LoVo (cell line): Measurements from ENCODE around the gene SVIL.
"Not testable (repeated sequence)": the region's sequence is repeated elsewhere in the genome, so short reads cannot be mapped to it uniquely, and the experiment has no call there.

Experiments
- DNase-seq: peaks from one replicate; pipeline ENCODE4 v3.0.0-alpha.2; 2016; ENCODE audit warnings: low spot score

SVIL gene

DNA sequence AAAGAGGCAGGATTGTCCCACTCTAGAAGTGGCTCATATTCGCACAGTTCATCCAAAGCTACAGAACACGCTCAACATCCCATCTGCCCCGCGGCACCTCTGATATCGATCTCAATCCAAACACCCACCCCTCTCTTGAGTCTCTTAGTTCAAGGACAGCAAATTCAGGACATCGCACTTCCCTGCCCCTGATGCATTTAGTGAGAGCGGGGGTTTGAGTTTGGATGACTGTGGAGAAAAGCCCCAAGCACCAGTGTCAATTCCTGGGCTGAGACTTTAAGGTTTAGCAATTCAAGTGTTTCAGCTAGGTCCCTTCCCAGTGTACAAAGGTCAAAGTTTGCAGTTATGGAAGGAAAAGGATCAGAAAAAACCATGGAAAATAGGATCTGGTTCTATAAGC is 179.7 kb downstream of the SVIL start:
- no peak for DNase-seq

DNA sequence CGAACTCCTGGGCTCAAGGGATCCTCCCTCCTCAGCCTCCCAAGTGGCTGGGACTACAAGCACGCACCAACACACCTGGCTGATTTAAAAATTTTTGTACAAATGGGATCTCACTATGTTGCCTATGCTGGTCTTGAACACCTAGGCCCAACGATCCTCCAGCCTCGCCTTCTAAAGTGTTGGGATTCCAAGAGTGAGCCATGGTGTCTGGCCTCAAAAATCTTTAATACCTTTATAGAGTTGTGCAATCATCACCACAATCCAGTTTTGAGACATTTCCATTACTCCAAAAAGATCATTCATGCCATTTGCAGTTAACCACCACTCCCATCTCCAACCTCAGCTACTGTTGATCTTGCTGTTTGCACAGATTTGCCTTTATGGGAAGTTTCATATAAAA is 180.5 kb downstream of the SVIL start:
- DNase-seq, result no peak

DNA sequence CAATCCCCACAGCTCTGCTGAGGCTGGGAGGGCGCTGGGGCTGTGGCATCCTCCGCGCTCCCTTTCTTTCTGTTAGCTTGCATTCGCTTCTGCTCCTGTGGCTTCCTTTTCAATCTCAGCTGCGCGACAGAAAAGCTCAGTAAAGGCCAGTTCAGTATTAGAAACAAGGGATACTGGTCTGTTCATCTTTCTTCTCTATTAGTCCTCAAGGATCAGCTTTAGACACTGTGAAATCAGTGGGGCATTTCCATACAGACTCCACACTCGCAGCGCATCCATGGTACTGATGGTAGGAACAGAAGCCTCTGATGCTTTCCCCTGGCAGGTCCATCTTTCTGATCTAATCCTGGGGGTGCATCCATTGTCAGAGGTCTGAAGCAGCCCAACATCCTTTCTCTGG is 182.2 kb downstream of the SVIL start:
- DNase-seq, result no peak

DNA sequence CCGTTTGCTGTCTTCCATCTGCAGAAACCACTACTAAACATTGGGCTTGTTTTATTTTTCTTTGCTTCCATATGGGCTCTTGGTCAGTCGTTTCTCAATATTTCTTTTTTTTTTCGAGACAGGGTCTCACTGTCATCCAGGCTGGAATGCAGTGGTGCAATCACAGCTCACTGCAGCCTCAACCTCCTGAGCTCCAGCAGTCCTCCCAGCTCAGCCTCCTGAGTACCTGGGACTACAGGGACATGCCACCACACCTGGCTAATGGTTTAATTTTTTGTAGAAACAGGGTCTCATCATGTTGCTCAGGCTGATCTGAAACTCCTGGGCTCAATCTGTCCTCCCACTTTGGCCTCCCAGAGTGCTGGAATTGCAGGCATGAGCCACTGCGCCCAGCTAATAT is 182.8 kb downstream of the SVIL start:
- no peak for DNase-seq

DNA sequence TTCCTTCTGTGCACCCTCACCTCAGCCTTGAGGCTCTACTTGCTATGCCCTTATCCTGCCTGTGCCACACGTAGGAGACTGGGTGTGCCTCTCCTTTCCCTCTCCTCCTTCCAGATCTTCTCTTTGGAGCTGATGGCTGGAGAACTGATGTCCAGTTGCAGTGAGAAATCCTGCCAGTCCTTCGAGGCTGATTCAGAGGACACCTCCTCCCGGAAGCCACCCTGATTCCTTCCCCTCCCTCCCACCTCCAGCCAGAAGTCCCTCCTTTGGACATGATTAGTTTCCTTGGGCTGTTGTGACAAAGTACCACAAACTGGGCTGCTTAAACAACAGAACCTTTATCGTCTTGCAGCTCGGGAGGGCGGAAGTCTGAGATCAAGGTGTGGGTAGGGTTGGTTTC is 184.4 kb downstream of the SVIL start:
- no peak for DNase-seq

DNA sequence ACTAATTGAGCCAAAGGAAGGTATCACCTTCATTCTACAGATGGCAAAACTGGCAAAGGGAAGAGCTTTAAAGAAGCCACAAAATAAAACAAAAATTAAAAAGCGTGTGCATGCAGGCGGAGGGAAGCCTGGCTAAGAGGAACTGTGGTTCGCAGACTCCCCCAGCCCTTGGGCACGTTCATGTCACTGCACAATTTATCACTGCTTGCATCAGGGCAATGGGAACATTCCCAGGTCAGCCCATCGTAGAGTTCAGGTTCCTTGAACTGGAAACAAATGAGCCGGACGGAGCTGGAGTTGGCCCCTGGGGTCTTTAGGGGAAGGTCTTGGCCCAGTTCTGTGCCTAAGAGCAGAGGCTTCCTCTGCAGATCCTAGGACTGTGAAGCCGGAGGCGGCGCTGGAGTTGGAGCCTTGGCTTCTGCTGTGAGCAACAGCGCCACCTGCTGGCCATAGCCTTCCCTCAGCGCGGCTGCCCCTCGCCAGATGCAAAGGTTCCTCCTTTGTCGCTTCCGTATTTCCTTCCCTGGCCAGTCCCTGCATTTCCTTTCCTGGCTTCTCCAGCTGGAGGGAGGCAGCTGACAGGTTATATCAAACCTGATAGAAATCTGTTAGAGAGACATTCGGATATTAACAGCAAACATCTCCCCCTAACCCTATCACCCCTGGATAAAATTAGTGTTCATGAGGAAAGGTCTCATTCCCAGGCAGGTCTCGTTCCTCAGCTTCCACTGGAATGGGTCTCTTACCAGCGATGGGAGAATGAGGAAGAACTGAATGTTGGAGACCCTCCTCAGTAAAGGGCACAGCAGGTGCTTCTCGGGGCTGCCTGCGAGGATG is 185.8 kb downstream of the SVIL start:
- DNase-seq, result peak; percentile 68

DNA sequence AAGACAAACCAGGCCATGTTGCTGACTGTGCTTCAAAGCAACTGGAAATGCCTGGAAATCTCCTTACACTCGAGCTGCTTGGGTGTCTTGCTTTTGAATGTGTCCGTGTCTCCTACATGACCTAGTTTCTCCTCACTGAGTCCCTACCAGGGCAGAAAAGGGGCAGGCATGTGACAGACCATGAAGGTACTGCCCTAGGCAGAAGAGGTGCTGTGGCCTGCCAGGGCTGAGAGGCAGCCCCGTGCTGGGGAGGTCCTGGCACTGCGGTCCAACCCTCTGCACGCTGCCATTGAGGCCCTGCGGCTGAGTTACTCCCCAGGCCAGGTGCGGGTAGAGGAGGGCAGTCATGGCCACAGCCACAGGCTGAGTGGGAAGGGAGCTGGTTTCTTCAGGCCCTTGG is 186.6 kb downstream of the SVIL start:
- DNase-seq, result no peak

DNA sequence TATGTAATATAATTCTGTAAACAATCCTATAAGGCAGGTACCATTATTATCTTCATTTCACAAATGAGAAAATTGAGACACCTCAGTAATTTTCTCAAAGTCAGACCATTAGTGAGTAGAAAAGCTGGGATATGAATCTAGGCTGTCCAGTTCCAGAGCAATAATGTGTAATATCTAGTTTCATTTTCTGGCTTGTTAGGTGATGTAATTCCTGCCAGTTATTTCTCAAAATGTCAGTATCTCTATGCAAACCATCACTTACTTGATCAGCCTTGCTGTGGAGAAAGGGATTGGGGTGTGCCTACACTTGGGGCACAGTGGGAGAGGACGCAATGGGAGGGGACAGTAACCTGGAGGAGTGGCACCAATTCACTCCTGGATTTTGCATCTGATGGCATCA is 188.4 kb downstream of the SVIL start:
- DNase-seq, result no peak

DNA sequence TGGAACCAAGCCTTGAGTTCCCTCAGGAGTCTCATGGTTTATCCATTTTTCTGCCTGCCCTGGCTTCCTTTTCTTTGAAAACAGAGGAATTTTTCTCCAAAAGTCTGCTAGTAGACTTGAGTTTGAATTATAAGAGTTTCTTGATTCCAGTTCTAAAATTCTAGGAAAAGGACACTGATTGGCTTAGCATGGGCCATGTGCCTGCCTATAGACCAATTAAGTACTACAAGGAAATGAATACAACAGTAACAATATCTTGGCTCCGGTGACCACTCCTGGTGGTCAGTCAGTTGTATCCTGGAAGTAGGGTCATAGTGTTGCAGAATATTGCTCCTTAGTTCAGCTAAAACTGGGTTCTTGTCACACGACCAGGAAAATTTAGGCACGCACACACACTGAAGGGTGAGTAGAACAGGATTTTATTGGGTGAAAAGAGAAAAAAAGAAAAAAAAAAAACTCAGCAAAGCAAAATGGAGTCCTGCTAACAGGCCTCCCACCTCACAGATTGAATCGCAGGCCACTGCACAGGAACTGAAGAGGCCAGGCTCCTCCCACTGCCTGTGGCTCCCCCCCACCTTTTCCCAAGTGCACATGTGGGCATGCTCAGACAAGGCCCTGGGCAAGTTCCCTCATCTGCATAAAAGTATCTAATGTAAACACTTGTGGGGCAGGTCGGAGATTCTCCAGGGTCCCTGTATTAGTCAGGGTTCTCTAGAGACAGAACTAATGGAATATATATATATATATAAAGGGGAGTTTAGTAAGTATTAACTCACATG is 190.8 kb downstream of the SVIL start:
- DNase-seq, result no peak

DNA sequence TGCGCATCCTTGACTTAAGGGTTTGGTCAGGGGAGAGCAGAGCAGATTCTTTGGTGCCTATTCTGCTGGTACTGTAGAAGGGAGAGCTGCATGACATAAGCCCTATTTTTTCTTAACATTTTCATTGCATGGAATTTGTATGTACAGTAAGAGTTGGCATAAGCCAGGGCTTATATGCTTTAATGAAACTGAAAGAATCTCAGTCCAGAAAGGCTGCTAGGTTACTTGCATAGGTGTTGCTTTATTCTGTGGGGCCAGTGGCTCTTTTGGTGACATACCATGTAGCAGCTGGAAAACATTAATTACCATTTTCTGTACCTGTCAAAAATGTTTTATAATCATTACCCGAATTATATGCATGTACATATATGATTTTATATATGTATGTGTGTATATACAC is 193.8 kb downstream of the SVIL start:
- no peak for DNase-seq

DNA sequence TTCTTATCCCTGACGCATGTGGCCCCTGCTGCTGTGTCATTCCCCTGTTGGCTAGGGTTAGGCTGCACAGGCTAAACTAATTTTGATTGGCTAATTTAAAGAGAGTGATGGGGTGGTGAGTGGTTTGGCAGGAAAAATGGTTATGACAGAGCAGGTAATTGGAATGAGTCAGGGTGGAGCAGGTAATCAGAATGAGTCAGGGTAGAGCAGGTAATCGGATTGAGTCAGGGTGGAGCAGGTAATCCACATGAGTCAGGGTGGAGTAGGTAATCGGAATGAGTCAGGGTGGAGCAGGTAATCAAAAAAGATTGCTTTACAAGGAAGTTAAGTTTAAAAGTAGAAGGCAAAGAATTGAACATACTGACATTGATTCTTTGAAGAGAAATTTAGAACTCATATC is 195.8 kb downstream of the SVIL start:
- not testable (repeated sequence) for DNase-seq

DNA sequence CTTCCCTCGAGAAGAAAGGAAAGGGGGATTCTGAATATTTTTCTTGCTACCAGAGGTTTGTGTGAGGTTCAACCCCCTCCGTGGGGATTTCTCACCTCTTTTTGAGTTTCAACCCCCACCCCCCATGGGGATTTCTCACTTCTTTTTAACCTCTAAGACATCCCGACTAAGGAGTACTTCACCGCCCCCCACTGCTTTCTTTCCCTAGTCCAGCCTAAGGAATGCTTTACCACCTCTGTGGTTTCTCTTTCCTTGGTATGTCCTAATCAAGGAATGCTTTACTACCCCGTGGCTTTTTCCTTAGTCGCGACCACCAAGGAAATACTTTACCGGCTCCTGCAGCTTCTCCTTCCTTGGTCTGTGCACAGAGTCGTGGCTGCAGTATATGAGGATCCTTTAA is 196.5 kb downstream of the SVIL start:
- DNase-seq, result no peak

DNA sequence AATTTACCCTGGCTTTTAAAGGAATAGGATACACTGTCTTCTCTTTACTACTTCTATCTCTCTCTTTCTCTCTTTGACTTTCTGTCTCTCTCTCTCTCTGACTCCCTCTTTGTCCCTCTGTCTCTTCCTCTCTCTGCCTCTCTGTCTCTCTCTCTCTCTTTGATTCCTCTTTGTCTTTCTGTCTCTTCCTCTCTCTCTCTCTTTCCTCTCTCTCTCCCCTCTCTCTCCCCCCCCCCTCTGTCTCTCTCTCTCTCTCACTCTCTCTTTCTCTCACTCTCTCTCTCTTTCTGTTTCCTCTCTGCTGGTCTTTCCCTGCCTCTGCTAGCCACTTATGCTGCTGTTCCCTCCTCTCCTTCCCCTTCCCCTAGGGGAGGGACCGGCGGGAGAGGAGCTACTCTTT is 196.9 kb downstream of the SVIL start:
- DNase-seq, result no peak

DNA sequence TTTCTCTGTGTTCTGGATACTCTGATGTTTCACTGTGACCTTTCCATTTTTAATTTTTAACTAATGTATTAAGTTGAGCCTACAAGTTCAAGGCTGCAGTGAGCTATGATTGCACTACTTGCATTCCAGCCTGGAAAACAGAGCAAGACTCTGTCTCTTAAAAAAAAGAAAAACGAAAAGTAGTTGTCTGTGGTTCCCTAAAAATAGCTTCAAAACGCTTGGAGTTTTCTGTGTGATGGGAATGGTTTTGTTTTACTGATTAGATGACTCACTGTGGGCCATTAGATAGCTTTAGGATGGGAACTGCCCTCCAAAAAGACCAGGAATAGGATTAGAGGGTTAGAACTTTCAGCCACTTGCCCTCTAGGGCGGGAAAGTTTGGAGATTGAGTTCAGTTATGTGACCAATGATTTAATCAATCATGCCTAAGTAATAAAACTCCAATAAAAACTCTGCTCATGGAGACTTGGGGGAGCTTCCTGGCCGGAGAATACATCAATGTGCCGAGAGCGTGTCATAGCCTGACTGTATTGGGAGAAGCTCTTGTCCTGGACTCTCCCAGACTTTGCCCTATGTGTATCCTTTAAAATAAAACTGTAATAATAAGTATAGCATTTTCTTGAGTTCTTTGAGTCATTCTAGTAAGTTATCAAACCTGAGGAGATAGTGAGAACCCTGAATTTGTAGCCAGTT is 198.8 kb downstream of the SVIL start:
- DNase-seq, result no peak

DNA sequence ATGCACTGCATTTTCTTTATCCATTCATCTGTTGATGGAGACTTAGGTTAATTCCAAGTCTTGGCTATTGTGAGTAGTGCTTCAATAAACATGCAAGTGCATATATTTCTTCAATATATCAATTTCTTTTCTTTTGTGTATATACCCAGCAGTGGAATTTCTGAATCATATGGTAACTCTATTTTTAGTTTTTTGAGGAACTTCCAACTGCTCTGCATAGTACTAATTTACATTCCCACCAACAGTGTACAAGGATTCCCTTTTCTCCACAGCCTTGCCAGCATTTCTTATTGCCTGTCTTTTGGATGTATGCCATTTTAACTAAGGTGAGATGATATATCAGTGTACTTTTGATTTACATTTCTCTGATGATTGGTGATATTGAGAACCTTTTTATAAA is 200.7 kb downstream of the SVIL start:
- DNase-seq, result no peak

DNA sequence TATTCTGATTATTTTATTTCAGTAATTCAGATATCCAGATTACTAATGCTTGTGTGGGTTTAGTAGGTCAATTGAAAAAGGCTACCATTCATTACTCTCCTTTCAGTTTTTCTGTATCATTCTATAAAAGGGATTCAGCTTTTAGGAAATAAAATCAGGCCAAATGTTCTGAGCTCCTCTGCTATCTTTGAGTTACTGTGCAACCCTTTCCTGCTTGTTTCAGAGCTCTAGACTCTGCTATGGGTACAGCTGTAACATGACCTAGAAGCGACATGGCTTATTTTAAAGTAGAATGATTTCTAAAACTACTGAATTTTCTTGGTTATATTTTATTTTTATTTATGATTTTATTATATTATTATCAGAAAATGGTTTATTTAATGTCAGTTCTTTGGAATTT is 203.1 kb downstream of the SVIL start:
- no peak for DNase-seq

DNA sequence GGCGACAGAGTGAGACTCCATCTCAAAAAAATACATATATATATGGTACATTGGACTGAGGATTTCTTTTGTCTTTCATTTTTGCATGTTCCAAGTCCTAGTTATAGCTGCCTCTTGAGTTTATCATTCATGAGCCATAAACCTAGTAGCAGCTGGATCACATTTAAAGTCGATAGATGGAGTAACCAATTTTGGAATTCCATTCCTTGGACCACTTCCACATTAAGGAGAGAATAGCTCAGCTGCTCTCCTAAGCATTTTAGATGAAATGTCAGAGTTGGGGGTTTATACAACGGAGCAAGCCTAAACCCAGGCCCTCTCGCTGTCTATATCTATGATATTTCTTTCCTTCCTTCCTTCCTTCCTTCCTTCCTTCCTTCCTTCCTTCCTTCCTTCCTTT is 204.7 kb downstream of the SVIL start:
- DNase-seq, result no peak

DNA sequence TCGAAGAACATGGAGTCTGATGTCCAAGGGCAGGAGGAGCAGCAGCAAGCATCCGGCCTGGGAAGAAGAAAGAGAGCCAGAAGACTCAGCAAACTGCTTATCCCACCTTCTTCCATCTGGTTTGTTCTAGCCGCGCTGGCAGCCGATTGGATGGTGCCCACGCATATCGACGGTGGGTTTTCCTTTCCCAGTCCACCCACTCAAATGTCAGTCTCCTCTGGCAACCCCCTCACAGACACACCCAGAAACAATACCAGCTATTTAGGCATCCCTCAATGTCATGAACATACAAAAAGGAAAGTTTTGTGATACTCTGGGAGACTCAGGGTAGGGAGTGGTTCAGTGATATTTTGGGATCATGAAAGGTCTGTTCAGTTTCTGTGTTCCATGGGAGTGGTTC is 206.3 kb downstream of the SVIL start:
- DNase-seq, result no peak

DNA sequence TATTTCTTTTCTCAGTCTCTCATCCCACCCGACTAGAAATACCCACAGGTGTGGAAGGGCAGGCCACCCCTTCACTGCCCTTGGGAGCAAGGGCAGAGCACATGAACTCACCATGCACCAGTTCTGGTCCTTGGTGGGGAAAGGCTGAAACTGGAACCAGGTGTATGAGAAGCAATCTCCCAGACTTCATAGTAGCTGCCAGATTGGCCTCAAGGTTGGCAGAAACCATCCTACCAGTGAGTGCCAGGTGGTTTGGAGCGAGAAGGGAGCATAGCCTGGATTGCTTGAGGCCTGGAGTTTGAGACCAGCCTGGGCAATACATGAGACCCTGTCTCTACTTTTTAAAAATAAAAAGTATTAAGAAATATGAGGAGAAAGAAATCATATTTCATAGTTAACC is 207.1 kb downstream of the SVIL start:
- DNase-seq, result no peak

DNA sequence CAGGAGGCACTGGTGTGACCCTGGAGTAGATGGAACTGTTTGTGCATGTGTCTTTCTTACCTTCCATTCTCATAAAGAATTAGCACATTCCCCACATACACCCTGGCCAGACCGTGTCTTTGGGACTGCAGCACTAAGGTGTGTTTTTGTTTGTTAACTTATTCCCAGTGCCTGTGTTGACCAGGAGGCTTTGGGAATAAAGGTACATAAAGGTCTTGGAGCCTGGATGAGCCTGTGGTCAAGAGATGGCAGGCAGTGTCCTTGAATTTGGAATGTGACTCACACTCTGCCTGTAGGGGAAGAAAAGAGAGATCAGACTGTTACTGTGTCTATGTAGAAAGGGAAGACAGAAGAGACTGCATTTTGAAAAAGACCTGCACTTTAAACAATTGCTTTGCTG is 208.4 kb downstream of the SVIL start:
- DNase-seq, result no peak

DNA sequence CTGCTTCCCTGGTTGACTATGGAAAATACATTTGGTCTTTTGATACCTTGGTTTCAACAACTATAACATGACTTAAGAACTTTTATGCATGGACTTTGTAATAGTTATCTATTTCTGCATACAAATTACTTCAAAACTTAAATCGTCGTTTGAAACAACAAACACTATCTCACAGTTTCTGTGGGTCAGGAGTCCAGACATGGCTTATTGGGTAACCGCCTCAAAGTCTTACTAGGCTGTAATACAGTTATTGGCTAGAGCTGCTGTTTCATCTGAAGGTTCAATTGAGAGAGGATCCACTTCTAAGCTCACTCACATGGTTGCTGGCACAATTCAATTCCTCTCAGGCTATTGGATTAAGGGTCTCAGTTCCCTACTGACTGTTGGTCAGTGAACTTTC is 210.8 kb downstream of the SVIL start:
- no peak for DNase-seq

DNA sequence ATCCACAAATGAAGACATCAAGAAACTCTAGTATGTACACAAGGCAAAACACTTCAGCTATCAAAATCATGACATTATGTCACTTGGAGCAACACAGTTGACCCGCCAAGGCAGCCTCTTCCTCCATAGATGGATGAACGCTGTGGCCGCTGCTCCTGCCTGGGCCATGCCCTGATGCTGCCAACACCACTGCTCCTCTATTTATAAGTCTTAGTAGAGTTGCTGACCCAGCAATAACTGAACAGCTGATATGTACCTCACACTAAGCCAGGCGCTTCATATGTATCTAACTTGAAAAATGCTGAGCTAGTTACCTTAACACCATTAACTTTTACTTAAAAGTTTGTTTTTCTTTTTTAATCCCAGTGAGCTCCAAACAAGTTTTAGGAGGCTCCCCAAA is 214.0 kb downstream of the SVIL start:
- no peak for DNase-seq

DNA sequence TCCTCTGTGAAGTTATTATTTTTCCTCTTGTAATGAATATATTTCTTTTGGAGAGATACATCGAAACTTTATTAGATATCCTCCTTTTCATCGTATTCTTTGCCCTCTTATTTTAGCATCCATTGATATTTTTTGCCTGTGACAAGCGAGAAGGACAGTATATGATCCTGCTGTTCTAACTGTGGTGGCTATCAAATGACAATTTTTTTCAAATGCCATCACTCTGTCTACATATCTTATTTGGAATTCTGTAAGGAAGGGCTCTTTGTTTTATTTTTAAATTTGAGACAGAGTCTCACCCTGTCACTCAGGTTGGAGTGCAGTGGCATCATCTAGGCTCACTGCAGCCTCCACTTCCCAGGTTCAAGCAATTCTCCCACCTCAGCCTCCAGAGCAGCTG is 217.4 kb downstream of the SVIL start:
- no peak for DNase-seq
